H9 (cell line): ENCODE data around the gene NGDN. TPM values are rescaled to one million over a fixed set of nuclear protein-coding genes. Genes with fewer than 3 reads are reported as not detected.

Experiments
- DNase-seq: peaks from one replicate; pipeline ENCODE4 v3.0.0-alpha.2; 2017
- H2AFZ ChIP-seq: one replicate; pipeline ENCODE4 v1.6.1; 2013; ENCODE audit warnings: mild to moderate bottlenecking, low read length, control low read depth, moderate library complexity
- H2AK5ac ChIP-seq: 2 replicates; pipeline ENCODE4 v1.6.1; 2013; ENCODE audit warnings: low read length, control low read depth, mixed read lengths; ENCODE audit not compliant: insufficient read length
- H2BK120ac ChIP-seq: one replicate; pipeline ENCODE4 v1.6.1; 2013; ENCODE audit warnings: low read depth, mild to moderate bottlenecking, low read length, control low read depth, inconsistent platforms; ENCODE audit not compliant: poor library complexity, severe bottlenecking
- H2BK12ac ChIP-seq: 2 replicates; pipeline ENCODE4 v1.6.1; 2013; ENCODE audit warnings: low read length, control low read depth, mixed read lengths, low read depth; ENCODE audit not compliant: insufficient read length
- H2BK15ac ChIP-seq: 2 replicates; pipeline ENCODE4 v1.6.1; 2013; ENCODE audit warnings: low read depth, low read length, control low read depth
- H2BK20ac ChIP-seq: one replicate; pipeline ENCODE4 v1.6.1; 2013; ENCODE audit warnings: low read depth, mild to moderate bottlenecking, low read length, control low read depth, inconsistent platforms; ENCODE audit not compliant: poor library complexity, severe bottlenecking
- H2BK5ac ChIP-seq: 2 replicates; pipeline ENCODE4 v1.6.1; 2013; ENCODE audit warnings: low read length, control low read depth, mixed read lengths; ENCODE audit not compliant: insufficient read length
- H3K14ac ChIP-seq: 2 replicates; pipeline ENCODE4 v1.6.1; 2013; ENCODE audit warnings: low read length, control low read depth; ENCODE audit not compliant: insufficient read depth
- H3K18ac ChIP-seq: 2 replicates; pipeline ENCODE4 v1.6.1; 2013; ENCODE audit warnings: low read depth, mild to moderate bottlenecking, mixed read lengths, low read length, control low read depth; ENCODE audit not compliant: insufficient read length
- H3K23ac ChIP-seq: 2 replicates; pipeline ENCODE4 v1.6.1; 2013; ENCODE audit warnings: low read length, control low read depth, mixed read lengths, low read depth; ENCODE audit not compliant: insufficient read length
- H3K23me2 ChIP-seq: 2 replicates; pipeline ENCODE4 v1.6.1; 2013; ENCODE audit warnings: low read depth, mild to moderate bottlenecking, mixed read lengths, low read length, control low read depth; ENCODE audit not compliant: insufficient read length, poor library complexity, severe bottlenecking
- H3K27ac ChIP-seq: 2 replicates; pipeline ENCODE4 v1.5.1; 2013; ENCODE audit warnings: low read length, control low read depth, mixed read lengths, low read depth; ENCODE audit not compliant: insufficient read length
- H3K27me3 ChIP-seq: 2 replicates; pipeline ENCODE4 v1.6.1; 2013; ENCODE audit warnings: low read length, control low read depth, inconsistent platforms; ENCODE audit not compliant: insufficient read depth
- H3K4ac ChIP-seq: 2 replicates; pipeline ENCODE4 v1.6.1; 2013; ENCODE audit warnings: low read depth, mild to moderate bottlenecking, control low read depth, inconsistent platforms, low read length, moderate library complexity
- H3K4me1 ChIP-seq: 2 replicates; pipeline ENCODE4 v1.6.1; 2013; ENCODE audit warnings: low read length, control low read depth, inconsistent platforms; ENCODE audit not compliant: insufficient read depth
- H3K4me2 ChIP-seq: 2 replicates; pipeline ENCODE4 v1.6.1; 2013; ENCODE audit warnings: low read length, control low read depth, mixed read lengths; ENCODE audit not compliant: insufficient read length, insufficient read depth
- H3K56ac ChIP-seq: 2 replicates; pipeline ENCODE4 v1.6.1; 2013; ENCODE audit warnings: low read depth, mild to moderate bottlenecking, mixed read lengths, low read length, control low read depth; ENCODE audit not compliant: insufficient read length
- H3K79me1 ChIP-seq: 2 replicates; pipeline ENCODE4 v1.6.1; 2013; ENCODE audit warnings: low read depth, mild to moderate bottlenecking, moderate library complexity, low read length, control low read depth, inconsistent platforms; ENCODE audit not compliant: insufficient read depth, poor library complexity, severe bottlenecking
- H3K79me2 ChIP-seq: 2 replicates; pipeline ENCODE4 v1.6.1; 2013; ENCODE audit warnings: low read length, control low read depth, inconsistent platforms; ENCODE audit not compliant: insufficient read depth
- H3K9ac ChIP-seq: 2 replicates; pipeline ENCODE4 v1.6.1; 2013; ENCODE audit warnings: low read length, control low read depth, mixed read lengths; ENCODE audit not compliant: insufficient read length; ENCODE audit errors: extremely low read depth
- H3K9me3 ChIP-seq: one replicate; pipeline ENCODE4 v1.6.1; 2013; ENCODE audit warnings: low read depth, low read length, inconsistent platforms; ENCODE audit not compliant: control insufficient read depth
- H3T11ph ChIP-seq: one replicate; pipeline ENCODE4 v1.6.1; 2013; ENCODE audit warnings: mild to moderate bottlenecking, low read length, control low read depth, inconsistent platforms
- H4K20me1 ChIP-seq: one replicate; pipeline ENCODE4 v1.6.1; 2013; ENCODE audit not compliant: control insufficient read depth, insufficient read length, insufficient read depth
- H4K5ac ChIP-seq: 2 replicates; pipeline ENCODE4 v1.6.1; 2013; ENCODE audit warnings: low read depth, mild to moderate bottlenecking, mixed read lengths, low read length, control low read depth; ENCODE audit not compliant: insufficient read length
- H4K8ac ChIP-seq: replicated peaks from 2 replicates; pipeline ENCODE4 v1.6.1; 2013; ENCODE audit warnings: low read length, control low read depth, mixed read lengths, low read depth; ENCODE audit not compliant: insufficient read length
- H4K91ac ChIP-seq: 2 replicates; pipeline ENCODE4 v1.6.1; 2013; ENCODE audit warnings: low read depth, mild to moderate bottlenecking, moderate library complexity, mixed read lengths, low read length, control low read depth; ENCODE audit not compliant: insufficient read length
- H3K27ac Mint-ChIP-seq, 3 experiments: 2 replicates in 2 of 3; 3 replicates in 1 of 3; pipeline ENCODE4 v1.8.0; 2020 to 2021; ENCODE audit warnings: mixed read lengths in 3 of 3, mild to moderate bottlenecking in 1 of 3, moderate library complexity in 1 of 3
- H3K27me3 Mint-ChIP-seq: 2 replicates; pipeline ENCODE4 v1.8.0; 2021; ENCODE audit warnings: low read depth, mild to moderate bottlenecking, moderate library complexity, mixed read lengths
- H3K36me3 Mint-ChIP-seq, 3 experiments: 2 replicates in 2 of 3; 3 replicates in 1 of 3; pipeline ENCODE4 v1.8.0; 2020 to 2021; ENCODE audit warnings: low read depth in 3 of 3, mixed read lengths in 3 of 3; ENCODE audit not compliant: insufficient read depth in 1 of 3
- H3K4me1 Mint-ChIP-seq, 2 experiments: 2 replicates each; pipeline ENCODE4 v1.8.0; 2020; ENCODE audit warnings: mixed read lengths in 2 of 2
- H3K4me3 Mint-ChIP-seq, 2 experiments: 2 replicates in 1 of 2; 3 replicates in 1 of 2; pipeline ENCODE4 v1.8.0; 2020 to 2021; ENCODE audit warnings: mild to moderate bottlenecking in 2 of 2, mixed read lengths in 2 of 2, moderate library complexity in 1 of 2
- H3K9me3 Mint-ChIP-seq, 2 experiments: 2 replicates in 1 of 2; 3 replicates in 1 of 2; pipeline ENCODE4 v1.8.0; 2020; ENCODE audit warnings: mild to moderate bottlenecking in 2 of 2, mixed read lengths in 2 of 2, moderate library complexity in 1 of 2
- CTCF ChIP-seq: fragments of 200-600 bp; sonication (generic); conservative IDR thresholded peaks from 3 replicates; pipeline ENCODE4 v1.8.0; 2021; ENCODE audit warnings: antibody characterized with exemption, mild to moderate bottlenecking
- WGBS: extraction: QIAGEN DNeasy Blood & Tissue Kit; methylation state at CpG from one replicate; pipeline ENCODE4 v1.1.7; 2013; ENCODE audit warnings: missing lambda C conversion rate, low lambda C conversion rate, mixed read lengths; ENCODE audit not compliant: insufficient read length; ENCODE audit errors: extremely low coverage; 5-methylcytosine and 5-hydroxymethylcytosine counted together
- total RNA-seq: library from RNA; stranded (reverse); gene quantifications from 2 replicates; pipeline ENCODE4 v1.2.1, GENCODE V29; 2021

The NGDN gene
- total RNA-seq, 1 experiment from 2014 or later = 53.1 TPM

GRCh38 chr14:23447361-23448350 is 21.8 kb upstream of the NGDN start:
- no peak overlapping the region for H2AK5ac ChIP-seq
- no peaks in the 10 kb centered on the region for H3K27me3 ChIP-seq
- no peak overlapping the region for H3T11ph ChIP-seq
- H3K4me1 ChIP-seq = no peaks in the 10 kb centered on the region
- WGBS = no CpG with 5 or more reads among the region's 7 CpGs
- no peaks in the 10 kb centered on the region for H3K36me3 Mint-ChIP-seq
- H3K4me3 Mint-ChIP-seq = no peak overlapping the region
- no peak for TF ChIP-seq CTCF
- H4K5ac ChIP-seq = no peak overlapping the region
- peaks cover 23 to 31% of the 10 kb centered on the region in 2 experiments for H3K4me1 Mint-ChIP-seq
- no peak overlapping the region for H3K18ac ChIP-seq
- H4K20me1 ChIP-seq = no peaks in the 10 kb centered on the region
- no peak overlapping the region for H3K27ac ChIP-seq
- H3K4me2 ChIP-seq = no peak overlapping the region
- H3K14ac ChIP-seq = no peak overlapping the region
- H2AFZ ChIP-seq = no peak overlapping the region
- no peaks in the 10 kb centered on the region for H3K79me1 ChIP-seq
- no peak overlapping the region for H4K91ac ChIP-seq
- H3K23ac ChIP-seq = no peak overlapping the region
- H3K4ac ChIP-seq = no peak overlapping the region
- H3K27ac Mint-ChIP-seq = no peak overlapping the region
- H3K79me2 ChIP-seq = no peaks in the 10 kb centered on the region
- no peak overlapping the region for H3K9ac ChIP-seq
- H3K9me3 ChIP-seq = no peaks in the 10 kb centered on the region
- no peak overlapping the region for H2BK5ac ChIP-seq
- H2BK20ac ChIP-seq = no peak overlapping the region
- no peak overlapping the region for H2BK15ac ChIP-seq
- peaks cover 13% of the 10 kb centered on the region for H3K27me3 Mint-ChIP-seq
- no peak for DNase-seq
- no peak overlapping the region for H3K56ac ChIP-seq
- H2BK120ac ChIP-seq = no peak overlapping the region
- no peaks in the 10 kb centered on the region; a peak in 1 of 5 replicates for H3K9me3 Mint-ChIP-seq
- H3K23me2 ChIP-seq = no peaks in the 10 kb centered on the region
- no peak overlapping the region for H2BK12ac ChIP-seq
- no peak overlapping the region for H4K8ac ChIP-seq
